ENCODE data around the gene SERPINE3.

Gene SERPINE3

DNA sequence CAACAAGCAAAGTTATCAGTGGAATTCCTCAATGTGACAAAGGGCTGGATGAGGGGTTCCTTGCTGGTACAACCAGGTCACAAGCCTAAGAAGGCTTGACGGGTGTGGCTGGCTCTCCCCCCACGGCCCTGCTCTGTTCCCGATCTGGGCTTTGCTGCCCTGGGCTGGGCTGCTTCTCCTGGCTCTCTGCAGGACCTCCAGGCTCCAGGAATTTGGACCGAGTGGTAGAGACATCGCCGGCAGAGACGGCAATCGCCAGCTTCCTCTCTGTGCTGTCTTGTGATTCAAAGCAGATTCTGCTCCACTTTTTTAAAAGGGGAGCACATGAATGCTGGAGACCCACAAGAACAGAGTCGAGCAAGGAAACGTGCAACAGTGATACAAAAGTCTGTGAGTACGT lies at the start of gene SERPINE3:
SERPINE3 (plus strand) TSS at position 338 of the 400 bp plus-strand sequence. CDS start 1,401 bp downstream, outside the sequence.
- no peak for DNase-seq (ENCODE audit: low read depth)

DNA sequence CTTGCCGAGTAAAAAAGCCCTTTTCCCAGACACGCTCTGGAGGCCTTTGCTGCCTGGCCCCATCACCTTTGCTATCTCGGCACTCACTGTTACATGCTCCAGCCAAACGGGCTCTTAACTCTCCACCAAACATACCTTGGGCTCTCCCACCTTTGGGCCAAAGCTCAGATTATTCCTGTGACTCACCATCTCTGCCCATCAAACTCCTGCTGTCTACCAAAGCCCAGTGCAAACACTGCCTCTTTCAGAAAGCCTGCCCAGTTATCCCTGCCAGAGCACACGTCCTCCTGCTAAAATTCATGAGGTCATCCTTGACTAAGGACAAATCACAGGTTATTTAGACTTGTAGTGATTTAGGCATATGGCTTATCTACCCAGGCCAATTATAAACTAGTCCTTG lies 48.1 kb upstream of the SERPINE3 start:
- DNase-seq (ENCODE audit: low read depth), result no peak

GRCh38 chr13:51292000-51292565 lies 47.4 kb upstream of the SERPINE3 start:
- no peak for DNase-seq (ENCODE audit: low read depth)

DNA sequence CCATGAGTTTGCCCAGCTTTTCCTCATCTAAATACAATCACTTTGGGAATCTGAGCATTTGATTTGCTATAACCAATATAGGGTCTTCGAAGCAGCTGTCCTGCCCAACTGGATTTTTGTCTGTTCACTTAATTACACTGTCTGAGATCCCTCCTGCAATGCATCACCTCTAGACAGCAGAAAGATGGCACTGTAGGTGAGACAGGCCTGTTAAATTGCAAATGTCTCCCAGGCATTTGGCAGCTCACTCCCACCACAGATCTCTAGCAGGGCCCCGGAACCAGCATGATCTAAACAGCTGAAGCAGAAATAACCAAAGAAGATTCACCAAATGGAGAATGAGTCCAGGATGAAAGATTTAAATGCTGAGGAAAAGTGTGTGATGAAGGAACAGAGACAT lies 41.9 kb upstream of the SERPINE3 start:
- no peak for DNase-seq (ENCODE audit: low read depth)

GRCh38 chr13:51298812-51299211 lies 40.7 kb upstream of the SERPINE3 start:
- DNase-seq (ENCODE audit: low read depth), result no peak

- no peak for DNase-seq (ENCODE audit: low read depth)
These were observed 36.4 kb upstream of the SERPINE3 start for GRCh38 chr13:51303063-51303552.

DNA sequence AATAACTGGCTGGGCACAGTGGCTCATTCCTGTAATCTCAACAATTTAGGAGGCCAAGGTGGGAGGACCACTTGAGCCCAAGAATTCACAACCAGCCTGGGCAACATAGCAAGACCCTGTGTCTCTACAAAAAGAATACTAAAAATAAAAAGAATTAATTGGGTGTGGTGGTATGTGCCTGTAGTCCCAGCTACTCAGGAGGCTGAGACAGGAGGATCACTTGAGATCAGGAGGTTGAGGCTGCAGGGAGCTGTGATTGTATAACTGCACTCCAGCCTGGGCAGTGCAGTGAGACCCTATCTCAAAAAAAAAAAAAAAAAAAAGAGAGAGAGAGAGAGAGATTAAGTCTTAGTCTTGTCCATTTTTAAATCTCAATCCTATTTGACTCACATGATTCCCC lies 35.6 kb upstream of the SERPINE3 start:
- DNase-seq (ENCODE audit: low read depth), result no peak

DNA sequence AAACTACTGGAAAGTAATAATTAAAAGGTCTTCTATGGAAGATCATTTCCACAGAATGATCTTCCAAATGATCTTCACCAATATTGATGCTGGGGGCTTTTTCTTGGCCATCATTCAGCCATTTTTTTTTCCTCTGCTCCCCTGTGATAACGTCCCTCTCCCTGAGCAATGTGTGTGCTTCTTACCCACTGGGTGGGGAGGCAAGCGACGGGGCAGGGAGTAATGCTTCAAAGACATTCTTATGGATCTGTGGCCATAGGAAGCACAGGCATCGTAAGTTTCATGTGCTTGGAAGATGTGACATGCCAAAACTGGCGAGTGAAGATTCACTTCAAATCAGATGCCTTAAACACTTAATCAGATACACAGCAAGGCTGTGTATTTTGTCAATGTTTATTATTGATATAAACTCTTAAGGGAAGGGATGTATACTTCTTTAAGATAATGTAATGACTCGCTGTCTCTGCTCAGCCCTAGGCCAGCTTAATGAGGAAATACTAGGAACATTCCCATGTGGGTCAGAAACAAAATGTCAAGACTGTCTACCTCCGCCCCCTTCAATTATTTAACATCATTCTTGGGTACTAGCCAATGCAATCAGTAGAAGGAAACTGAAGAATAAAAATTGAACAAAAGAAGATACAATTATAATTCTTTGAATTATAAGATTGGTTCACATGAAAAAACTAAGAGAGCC lies 34.1 kb upstream of the SERPINE3 start:
- no peak for DNase-seq (ENCODE audit: low read depth)

- DNase-seq (ENCODE audit: low read depth), result no peak
These were observed 30.7 kb upstream of the SERPINE3 start for GRCh38 chr13:51308781-51309180.

DNA sequence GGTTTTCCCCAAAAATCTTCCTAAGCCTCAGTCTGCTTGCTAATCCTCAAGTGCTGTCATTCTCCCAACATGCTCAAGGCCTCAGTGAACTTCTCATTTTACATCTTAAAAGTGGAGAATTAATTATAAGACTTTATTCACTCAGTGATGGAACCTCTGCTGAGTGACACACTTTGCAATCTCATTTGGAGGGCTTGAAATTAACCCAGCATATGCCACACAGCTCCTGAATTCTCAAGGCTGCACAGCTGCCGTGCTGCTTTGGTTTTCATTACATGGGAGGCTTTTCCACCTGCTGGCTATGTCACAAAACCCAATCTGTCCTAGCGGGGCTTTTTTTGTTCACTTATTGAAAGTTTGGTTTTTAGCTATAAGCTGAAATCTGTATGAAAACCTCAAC lies 28.3 kb upstream of the SERPINE3 start:
- DNase-seq (ENCODE audit: low read depth), result no peak

DNA sequence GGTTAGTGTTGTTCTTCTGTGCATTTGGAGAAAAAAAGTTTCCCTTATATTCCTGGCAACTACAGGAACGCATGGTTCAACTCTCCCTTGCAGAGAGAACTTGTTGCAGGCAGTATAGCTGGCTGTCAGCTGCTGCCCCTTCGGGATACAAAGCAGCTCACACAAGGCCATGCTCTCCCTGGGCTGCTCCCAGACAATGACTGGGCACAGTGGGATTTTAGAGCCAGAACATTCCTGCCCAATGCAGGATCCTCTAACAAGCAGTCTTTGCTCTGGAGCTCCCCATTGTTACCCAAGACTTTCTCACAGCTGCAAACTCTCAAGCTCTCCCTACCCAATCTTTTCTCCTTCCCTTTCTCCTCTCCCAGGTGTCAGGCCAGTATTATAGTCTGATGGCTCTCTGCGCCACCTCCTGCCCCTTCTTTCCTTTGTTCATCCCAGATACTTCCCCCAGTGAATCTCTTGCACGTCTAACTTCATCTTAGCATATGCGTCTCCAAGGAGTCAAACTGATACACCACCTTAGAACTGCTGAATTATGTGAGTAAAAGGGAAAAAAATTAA lies 27.5 kb upstream of the SERPINE3 start:
- DNase-seq (ENCODE audit: low read depth), result no peak

DNA sequence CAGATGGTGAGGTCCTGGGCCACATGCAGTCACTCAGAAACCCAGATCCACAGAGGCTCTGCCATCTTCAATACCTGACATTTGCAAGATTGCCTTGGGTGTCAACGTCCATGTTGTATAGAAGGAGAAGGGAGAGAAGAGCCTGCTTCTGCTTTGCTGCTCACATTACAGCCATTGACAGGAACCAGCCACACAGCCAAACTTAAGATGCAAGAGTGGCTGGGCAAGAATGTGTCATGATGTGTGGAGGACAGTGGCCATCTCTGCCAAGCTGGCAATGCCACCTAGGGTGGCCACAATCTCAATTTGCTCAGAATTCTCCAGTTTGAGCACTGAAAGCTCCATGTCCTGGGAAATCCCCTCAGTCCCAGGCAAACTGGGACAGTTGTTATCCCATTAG lies 25.9 kb upstream of the SERPINE3 start:
- DNase-seq (ENCODE audit: low read depth), result no peak

DNA sequence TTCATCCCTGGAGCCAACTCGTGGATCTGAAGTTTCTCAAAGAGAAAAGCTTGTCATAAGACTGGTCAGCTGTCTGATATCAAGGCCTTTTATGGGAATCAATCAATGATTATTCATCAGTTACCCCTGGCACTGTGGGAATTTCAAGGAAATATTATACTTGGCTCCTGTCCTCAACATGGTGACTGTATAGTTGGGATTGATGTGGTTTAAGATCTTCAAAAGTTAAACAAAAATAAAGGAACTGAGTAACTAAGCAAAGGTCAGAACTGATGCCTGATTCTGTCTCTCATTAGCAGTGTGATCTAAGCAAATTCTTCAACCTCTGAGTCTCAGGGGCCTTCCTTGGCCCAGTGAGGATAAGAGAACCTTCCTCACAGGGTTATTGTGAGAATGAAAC lies 22.2 kb upstream of the SERPINE3 start:
- no peak for DNase-seq (ENCODE audit: low read depth)

DNA sequence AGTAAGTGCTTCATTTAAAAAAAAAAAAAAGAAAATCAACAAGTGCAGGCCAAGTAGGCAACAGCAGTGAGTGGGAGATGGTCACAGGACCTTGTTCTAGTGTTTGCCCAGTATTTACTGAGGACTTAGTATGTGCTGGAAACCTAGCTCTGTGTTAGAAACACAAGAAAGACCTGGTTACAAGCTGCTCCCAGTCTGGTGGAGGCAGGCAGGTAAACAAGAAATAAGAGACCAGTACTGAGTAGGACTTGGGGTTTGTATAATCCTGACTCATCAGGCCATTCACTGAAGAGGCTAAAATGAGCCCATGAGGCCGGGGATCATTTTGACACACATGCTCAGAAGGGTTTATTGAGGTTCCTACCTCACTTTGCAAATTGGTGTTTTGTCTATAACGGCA lies 21.5 kb upstream of the SERPINE3 start:
- no peak for DNase-seq (ENCODE audit: low read depth)

DNA sequence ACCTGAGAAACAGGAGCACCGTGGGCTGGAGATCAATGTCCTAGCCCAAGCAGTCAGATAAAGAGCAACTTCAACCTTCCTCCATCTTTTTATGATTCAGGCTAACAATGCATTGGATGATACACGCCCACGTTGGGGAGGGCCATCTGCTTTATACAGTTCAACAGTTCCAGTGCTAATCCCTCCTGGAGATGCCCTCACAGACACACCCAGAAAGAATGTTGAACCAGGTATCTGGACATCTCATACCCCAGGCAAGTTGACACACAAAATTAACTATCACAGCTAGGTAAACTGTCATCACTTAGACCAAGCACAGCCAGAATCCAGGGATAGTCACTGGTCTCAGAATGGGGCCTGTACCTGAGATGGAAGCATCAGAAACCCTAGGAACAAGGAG lies 20.6 kb upstream of the SERPINE3 start:
- DNase-seq (ENCODE audit: low read depth), result no peak

DNA sequence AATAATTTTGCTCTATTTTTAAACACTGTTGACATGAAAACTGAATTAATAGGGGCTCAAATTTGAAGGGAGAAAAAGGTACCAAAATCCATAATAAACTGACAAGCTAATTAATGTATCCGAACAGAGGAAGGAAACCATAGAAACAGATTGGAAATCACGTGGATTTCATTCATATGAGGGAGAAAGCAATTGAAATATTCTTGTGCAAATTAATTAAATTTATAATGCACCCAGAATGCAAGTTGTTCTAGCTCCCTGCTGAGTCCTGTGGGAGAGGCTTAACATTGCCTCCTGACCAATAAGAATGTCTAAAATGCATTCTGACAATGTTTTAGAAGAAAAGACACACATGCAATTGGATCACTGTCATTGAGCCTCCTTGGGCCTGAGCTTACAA lies 17.7 kb upstream of the SERPINE3 start:
- DNase-seq (ENCODE audit: low read depth), result no peak

GRCh38 chr13:51322826-51323225 lies 16.7 kb upstream of the SERPINE3 start:
- DNase-seq (ENCODE audit: low read depth), result no peak

DNA sequence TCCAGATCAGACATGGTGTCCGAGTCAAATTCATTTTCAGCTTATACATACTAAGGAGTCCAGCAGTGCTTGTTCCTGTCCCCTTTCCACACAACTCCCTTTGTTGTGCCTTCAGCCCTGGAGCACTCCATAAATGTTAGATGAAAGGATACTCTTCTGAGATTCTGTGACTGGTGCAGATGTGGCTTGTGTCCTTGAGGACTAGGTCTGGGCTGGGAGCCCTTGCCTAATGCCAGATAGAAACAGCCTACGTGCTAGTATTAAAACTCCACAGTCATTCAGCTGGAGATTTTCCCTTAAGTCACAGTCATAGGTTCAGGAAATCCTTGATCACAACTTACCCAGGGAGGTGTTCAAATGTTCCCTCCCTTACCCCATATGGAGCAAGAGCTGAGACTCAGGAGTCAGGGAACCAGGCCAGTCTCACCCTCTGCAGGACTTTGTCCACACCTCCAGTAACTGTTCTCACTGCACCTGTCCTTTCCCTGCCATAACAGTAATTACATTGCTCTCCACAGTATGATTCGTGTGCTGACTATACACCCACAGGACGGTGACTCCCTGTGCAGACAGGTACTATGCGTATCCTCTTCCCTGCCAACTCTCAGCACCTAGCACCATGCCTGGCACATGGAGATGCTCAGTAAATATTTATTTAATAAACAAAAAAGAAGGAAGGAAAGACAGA lies 15.5 kb upstream of the SERPINE3 start:
- no peak for DNase-seq (ENCODE audit: low read depth)

GRCh38 chr13:51324714-51325420 lies 14.6 kb upstream of the SERPINE3 start:
- DNase-seq (ENCODE audit: low read depth), result no peak

DNA sequence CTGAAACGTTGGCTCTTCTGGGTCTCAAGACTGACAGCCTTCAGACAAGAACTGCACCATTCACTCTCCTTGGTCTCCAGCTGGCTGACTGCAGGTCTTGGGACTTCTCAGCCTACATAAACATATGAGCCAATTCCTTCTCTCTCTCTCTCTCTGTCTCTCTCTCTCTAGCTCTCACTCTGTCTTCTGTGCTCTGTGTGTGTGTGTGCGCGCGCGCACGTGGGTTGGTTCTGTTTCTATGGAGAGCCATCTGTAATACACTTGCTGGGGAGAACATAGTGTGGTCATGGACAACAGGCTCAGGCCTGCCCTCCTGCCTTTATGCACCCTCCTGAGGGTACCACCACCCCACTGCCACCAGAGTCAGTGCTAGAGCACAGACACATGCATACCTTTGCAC lies 13.7 kb upstream of the SERPINE3 start:
- DNase-seq (ENCODE audit: low read depth), result no peak

- no peak for DNase-seq (ENCODE audit: low read depth)
These were observed 12.7 kb upstream of the SERPINE3 start for GRCh38 chr13:51326777-51327176.

DNA sequence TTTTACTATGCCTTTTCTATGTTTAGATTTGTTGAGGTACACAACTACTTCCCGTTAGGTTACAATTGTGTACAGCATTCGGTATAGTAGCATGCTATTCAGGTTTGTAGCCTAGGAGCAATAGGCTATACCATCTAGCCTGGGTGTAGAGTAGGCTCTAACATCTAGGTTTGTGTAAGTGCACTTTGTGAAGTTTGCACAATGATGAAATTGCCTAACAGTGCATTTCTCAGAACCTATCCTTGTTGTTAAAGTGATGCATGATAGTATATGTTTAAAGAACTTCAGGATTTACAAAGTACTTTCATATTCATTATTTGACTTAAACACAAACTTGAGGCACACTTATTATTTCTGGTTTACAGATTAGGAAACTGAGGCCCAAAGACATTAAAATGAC lies 11.5 kb upstream of the SERPINE3 start:
- no peak for DNase-seq (ENCODE audit: low read depth)
